Stimulated activated CD8-positive, alpha-beta memory T cell treated with anti-CD3 and anti-CD28 coated beads, Interleukin-12 subunit alpha, Interleukin-12 subunit beta, amount 100 ng/mL, for 4 hours (primary cell): Measurements from ENCODE around the gene GSTCD.
"Not testable (repeated sequence)": the region's sequence is repeated elsewhere in the genome, so short reads cannot be mapped to it uniquely, and the experiment has no call there.

Experiments used
- DNase-seq: peaks from one replicate; pipeline ENCODE4 v3.0.0-alpha.2; 2020; ENCODE audit warnings: low read depth

GSTCD gene

GRCh38 chr4:105708181-105709080, at the start of gene GSTCD, which contains the start of gene INTS12:
Gene GSTCD, plus strand, starts transcription at chr4:105708784. Its CDS starts 8,830 bp downstream, at chr4:105717614.
Gene INTS12, minus strand, starts transcription at chr4:105708689. Its CDS starts 8,684 bp downstream, at chr4:105700005.
- peak; percentile 73 for DNase-seq

- no peak for DNase-seq
These were observed 49.4 kb upstream of the GSTCD start for GRCh38 chr4:105659190-105659589.

- no peak for DNase-seq
These were observed 47.6 kb upstream of the GSTCD start for GRCh38 chr4:105661028-105661427.

DNA sequence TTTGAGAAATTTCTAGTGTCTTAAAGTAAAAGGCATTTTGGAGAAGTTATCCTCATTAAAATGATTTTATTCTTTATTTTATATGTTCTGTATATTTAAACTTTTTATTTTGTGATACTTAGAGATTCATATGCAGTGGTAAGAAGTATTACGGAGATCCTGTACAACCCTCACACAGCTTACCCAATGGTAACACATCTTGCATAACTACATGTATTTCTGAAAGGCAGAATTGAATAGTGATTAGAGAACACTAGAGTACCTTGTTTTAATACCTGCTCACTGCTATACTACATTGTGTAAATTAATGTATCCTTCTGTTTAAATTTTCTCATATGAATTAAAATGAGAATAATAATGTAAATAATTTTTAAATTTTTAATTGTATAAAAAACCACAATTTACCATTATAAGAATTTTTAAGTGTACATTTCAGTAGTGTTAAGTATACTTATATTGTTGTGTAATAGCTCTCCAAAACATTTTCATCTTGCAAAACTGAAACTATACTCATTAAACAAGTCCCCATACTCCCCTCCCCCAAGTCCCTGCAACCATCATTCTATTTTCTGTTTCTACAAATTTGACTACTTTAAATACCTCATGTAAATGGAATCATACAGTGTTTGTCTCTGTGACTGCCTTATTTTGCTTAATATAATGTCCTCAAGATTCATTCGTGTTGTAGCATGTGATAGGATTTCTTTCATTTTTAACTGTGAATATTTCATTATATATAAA, 45.5 kb upstream of the GSTCD start:
- no peak for DNase-seq

- no peak for DNase-seq
These were observed 41.9 kb upstream of the GSTCD start for GRCh38 chr4:105666693-105667092.

- DNase-seq = no peak
These were observed 37.9 kb upstream of the GSTCD start for GRCh38 chr4:105670684-105671083.

DNA sequence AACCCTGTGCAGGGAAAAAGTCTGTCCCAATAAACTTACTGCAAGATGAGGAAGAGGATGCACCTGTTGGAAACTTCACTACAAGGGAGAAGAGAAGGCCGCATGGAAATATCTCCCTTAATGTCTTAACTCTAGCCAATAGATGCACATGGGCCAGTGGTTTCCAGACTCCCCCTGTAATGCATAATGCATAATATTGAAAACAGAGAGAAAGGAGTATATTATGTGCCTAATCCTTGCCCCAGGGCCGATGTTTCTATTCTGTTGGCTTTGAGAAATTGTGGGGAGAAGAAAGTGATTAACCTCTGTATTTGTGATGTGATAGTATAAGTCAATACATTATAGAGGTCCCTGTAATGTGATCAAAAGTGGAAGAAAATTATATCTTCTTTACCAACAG, 37.3 kb upstream of the GSTCD start:
- no peak for DNase-seq

- DNase-seq = no peak
These were observed 34.6 kb upstream of the GSTCD start for GRCh38 chr4:105674011-105674410.

GRCh38 chr4:105677709-105678108, 30.9 kb upstream of the GSTCD start:
- no peak for DNase-seq

- DNase-seq = no peak
These were observed 29.4 kb upstream of the GSTCD start for GRCh38 chr4:105679186-105679585.

- no peak for DNase-seq
These were observed 25.5 kb upstream of the GSTCD start for GRCh38 chr4:105683038-105683437.

DNA sequence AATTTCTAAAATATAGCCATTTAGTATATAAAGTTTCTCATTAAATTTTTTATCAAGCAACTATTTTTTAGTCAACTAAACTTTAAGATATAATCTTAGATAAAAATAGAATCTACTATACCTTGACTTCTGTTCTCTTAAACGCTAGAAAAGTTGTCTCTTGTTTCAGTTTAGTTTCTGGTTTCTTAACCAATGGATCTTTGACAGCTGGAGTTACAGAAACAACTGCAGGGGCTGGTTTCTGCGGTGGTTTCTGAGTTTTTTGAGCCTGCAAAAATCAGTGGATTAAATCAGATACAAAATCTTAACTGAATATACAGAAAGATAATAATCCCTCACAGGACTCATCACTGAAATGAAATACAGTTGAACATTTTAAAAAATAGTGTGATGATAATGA, 22.0 kb upstream of the GSTCD start:
- DNase-seq = no peak

GRCh38 chr4:105694812-105695211, 13.8 kb upstream of the GSTCD start:
- DNase-seq = not testable (repeated sequence)

GRCh38 chr4:105695832-105696231, 12.8 kb upstream of the GSTCD start:
- DNase-seq = not testable (repeated sequence)

GRCh38 chr4:105698607-105699006, 10.0 kb upstream of the GSTCD start:
- no peak for DNase-seq

DNA sequence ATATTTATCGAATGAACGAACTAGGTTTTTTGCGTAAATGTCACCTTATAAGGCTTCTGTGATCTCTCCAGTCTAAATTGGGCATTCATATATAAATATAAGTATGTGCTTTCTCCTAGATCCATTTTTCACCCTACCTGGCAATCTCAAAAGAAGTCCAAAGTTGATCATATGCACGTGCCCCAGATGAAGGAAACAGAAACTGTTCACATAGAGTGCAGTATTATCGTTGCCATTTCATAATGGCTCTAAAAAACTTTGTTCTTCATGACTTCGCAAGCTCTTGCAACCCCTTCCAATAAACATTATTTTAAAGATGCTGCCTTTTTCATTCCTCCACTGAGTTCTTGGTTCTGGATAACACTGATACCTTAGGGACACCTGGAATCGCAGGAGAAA, 803 bp upstream of the GSTCD start:
- no peak for DNase-seq

DNA sequence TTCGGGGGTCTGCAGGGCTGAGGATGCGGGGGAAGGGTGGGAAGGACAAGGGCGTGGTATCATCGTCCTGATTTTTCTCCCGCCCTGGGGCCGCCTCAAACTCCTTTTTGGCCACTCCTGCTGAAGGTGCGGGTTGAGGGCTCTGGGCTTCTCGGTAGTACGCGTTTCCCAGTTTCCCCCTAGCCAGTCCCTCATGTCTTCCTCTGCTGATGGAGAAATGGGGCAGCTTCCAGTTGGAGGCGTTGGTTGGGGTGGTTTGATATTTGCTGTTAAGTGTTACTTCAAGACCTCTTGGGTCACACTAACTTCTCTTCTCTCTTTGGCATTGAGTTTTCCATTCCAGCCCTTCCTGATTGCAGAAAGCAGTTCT, 482 bp downstream of the GSTCD start:
- DNase-seq = no peak

DNA sequence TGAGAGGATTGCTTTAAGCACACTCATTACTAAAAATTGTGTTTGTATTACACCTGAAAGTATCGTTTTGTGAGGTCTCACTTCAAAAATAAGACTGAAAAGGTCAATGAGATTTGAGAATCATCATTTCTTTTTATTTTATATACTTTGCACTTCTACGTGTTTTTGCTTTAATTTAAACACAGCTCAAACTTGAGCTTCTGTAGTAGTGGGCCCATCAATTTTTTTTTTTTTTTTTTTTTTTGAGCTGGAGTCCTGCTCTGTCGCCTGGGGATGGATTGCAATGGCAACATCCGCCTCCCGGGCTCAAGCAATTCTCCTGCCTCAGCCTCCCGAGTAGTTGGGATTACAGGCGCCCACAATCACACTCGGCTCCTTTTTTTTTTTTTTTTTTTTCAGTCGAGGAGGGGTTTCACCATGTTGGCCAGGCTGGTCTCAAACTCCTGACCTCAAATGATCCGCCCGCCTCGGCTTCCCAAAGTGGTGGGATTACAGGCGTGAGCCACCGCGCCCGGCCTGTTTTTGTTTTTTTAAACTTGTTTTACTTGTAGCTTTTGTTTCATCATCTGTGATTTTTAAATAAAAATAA, 1.5 kb downstream of the GSTCD start:
- no peak for DNase-seq

- no peak for DNase-seq
These were observed 2.1 kb downstream of the GSTCD start for GRCh38 chr4:105710678-105711077.

DNA sequence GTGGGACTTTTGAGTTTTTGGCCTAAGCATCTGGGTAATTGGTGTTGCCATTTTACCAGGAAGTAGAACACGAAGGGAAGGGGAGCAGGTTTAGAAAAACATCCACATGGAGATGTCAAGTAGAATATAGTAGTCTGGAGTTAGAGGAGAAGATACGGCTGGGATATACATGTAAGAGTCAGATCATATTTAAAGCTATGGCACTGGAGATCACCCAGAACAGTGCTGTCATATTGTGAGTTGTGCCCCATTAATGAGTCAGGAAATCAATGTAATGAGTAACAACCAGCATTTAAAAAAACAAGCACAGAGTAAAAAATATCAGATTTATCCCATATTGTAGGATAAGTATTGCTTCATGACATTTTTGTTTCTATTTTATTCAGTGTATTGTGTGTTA, 4.2 kb downstream of the GSTCD start:
- DNase-seq = no peak

DNA sequence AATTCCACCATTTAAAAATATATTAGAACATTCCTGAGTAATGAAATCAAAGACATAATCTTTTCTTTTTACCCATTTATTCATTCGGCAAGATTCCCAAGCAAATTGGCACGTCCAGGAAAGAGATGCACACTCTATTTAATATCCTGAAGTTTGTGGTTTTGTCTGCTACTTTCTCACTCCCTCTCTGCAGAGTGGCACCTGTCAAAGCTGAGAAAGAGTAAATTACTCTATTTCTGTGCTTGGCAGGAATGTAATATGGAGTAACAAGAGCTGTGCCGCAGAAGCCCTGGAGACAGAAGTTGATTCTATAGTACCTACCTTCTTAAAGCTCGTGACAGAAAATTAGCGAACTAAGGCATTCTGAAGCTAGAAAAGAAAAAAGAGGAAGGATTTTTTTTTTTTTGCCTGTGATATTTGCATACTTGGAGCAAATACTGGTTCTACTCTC, 5.5 kb downstream of the GSTCD start:
- no peak for DNase-seq

- DNase-seq = no peak
These were observed 6.3 kb downstream of the GSTCD start for GRCh38 chr4:105714932-105715331.
